ENCODE data around the gene CPNE7.
A peak's percentile ranks its signal among the peaks of the same experiment; 100 is the strongest.

The CPNE7 gene

GRCh38 chr16:89560378-89561141, 15.0 kb upstream of the CPNE7 start, which contains the start of gene RPL13 (continued):
- no peak for TF ChIP-seq ZNF114 (tag by site-specific recombination; IDR thresholded peaks at IDR 0.05)
- no peak for TF ChIP-seq ZNF266 (tag by site-specific recombination; IDR thresholded peaks at IDR 0.05; ENCODE audit: low read depth)
- no peak for TF ChIP-seq ZNF514 (tag by site-specific recombination; IDR thresholded peaks at IDR 0.05)
- peak; percentile 50 for TF ChIP-seq YY1 (tag by site-specific recombination; IDR thresholded peaks at IDR 0.05)
- no peak for TF ChIP-seq ZNF140 (tag by site-specific recombination; IDR thresholded peaks at IDR 0.05)
- no peak for TF ChIP-seq SALL2 (tag by site-specific recombination; IDR thresholded peaks at IDR 0.05; ENCODE audit: borderline replicate concordance)
- TF ChIP-seq ZBTB6 (tag by site-specific recombination; IDR thresholded peaks at IDR 0.05), result no peak; the same call in 1 of the 2 replicates
- no peak for TF ChIP-seq ZNF48 (tag by site-specific recombination; IDR thresholded peaks at IDR 0.05)
- TF ChIP-seq ZBTB49 (tag by site-specific recombination; IDR thresholded peaks at IDR 0.05; ENCODE audit: low read depth), result no peak
- TF ChIP-seq ZNF148 (tag by site-specific recombination; IDR thresholded peaks at IDR 0.05; ENCODE audit: borderline replicate concordance), result no peak
- no peak for TF ChIP-seq MZF1 (tag by site-specific recombination; IDR thresholded peaks at IDR 0.05; ENCODE audit: borderline replicate concordance)
- no peak; the same call in 1 of the 2 replicates for TF ChIP-seq HIC1 (tag by site-specific recombination; IDR thresholded peaks at IDR 0.05)
- TF ChIP-seq ZNF707 (tag by site-specific recombination; IDR thresholded peaks at IDR 0.05), result no peak
- TF ChIP-seq, protein P1, sequence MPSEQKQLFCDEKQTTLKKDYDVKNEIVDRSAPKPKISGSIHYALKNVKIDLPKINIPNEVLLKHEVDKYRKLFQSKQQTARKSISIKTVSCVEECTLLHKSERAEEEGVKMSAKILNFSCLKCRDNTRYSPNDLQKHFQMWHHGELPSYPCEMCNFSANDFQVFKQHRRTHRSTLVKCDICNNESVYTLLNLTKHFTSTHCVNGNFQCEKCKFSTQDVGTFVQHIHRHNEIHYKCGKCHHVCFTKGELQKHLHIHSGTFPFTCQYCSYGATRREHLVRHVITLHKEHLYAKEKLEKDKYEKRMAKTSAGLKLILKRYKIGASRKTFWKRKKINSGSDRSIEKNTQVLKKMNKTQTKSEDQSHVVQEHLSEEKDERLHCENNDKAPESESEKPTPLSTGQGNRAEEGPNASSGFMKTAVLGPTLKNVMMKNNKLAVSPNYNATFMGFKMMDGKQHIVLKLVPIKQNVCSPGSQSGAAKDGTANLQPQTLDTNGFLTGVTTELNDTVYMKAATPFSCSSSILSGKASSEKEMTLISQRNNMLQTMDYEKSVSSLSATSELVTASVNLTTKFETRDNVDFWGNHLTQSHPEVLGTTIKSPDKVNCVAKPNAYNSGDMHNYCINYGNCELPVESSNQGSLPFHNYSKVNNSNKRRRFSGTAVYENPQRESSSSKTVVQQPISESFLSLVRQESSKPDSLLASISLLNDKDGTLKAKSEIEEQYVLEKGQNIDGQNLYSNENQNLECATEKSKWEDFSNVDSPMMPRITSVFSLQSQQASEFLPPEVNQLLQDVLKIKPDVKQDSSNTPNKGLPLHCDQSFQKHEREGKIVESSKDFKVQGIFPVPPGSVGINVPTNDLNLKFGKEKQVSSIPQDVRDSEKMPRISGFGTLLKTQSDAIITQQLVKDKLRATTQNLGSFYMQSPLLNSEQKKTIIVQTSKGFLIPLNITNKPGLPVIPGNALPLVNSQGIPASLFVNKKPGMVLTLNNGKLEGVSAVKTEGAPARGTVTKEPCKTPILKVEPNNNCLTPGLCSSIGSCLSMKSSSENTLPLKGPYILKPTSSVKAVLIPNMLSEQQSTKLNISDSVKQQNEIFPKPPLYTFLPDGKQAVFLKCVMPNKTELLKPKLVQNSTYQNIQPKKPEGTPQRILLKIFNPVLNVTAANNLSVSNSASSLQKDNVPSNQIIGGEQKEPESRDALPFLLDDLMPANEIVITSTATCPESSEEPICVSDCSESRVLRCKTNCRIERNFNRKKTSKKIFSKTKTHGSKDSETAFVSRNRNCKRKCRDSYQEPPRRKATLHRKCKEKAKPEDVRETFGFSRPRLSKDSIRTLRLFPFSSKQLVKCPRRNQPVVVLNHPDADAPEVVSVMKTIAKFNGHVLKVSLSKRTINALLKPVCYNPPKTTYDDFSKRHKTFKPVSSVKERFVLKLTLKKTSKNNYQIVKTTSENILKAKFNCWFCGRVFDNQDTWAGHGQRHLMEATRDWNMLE (tag by site-specific recombination; conservative IDR thresholded peaks at IDR 0.05; ENCODE audit: low read depth), result peak; percentile 54; the same call in 1 of the 2 replicates
- TF ChIP-seq YY2 (tag by site-specific recombination; IDR thresholded peaks at IDR 0.05), result no peak; the same call in none of the 2 replicates
- peak; percentile 34; the same call in 1 of the 2 replicates for TF ChIP-seq REST (tag by site-specific recombination; IDR thresholded peaks at IDR 0.05)
- no peak for TF ChIP-seq MYNN (tag by site-specific recombination; IDR thresholded peaks at IDR 0.05; ENCODE audit: borderline replicate concordance)

Data from HEK293 (cell line).